Retinal pigment epithelial cell (primary cell): ENCODE measurements around the gene KPNA5.
"Not testable (repeated sequence)": the region's sequence is repeated elsewhere in the genome, so short reads cannot be mapped to it uniquely, and the experiment has no call there.

ENCODE experiments used
- DNase-seq: peaks from one replicate; pipeline ENCODE4 v3.0.0-alpha.2; 2010; ENCODE audit warnings: low read depth
- H3K4me3 ChIP-seq: 2 replicates; pipeline ENCODE4 v1.5.1; 2011; ENCODE audit warnings: mild to moderate bottlenecking, low read length, control low read depth, moderate library complexity
- CTCF ChIP-seq: conservative IDR thresholded peaks from 2 replicates; pipeline ENCODE4 v1.5.1; 2011; ENCODE audit warnings: low read depth, low read length, control low read depth, inconsistent platforms

KPNA5 gene

DNA sequence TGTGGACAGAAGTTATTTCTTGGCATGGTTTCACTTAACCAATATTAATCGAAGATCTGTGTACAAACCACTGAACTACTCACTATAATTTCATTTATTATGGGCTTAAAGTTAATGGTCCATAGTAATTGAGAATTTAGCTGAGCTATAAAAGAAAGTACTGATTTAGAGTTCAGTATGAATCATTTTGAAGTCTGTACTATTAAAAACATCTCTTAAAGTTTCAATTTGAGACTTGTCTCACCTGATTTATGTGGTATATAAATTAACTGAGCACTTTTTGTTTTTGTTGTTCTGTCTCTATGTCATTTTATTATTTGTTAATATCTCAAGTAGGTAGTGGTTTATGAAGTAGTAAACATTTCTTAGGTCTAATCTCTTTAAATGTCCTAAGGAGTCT is 24.9 kb downstream of the KPNA5 start:
- TF ChIP-seq CTCF: no peak
- no peak overlapping the region for H3K4me3 ChIP-seq
- DNase-seq: no peak

GRCh38 chr6:116714296-116714695 is 33.3 kb downstream of the KPNA5 start:
- DNase-seq: no peak
- H3K4me3 ChIP-seq: no peak overlapping the region
- no peak for TF ChIP-seq CTCF

GRCh38 chr6:116714761-116715160 is 33.8 kb downstream of the KPNA5 start:
- H3K4me3 ChIP-seq: no peak overlapping the region
- no peak for TF ChIP-seq CTCF
- DNase-seq: no peak

GRCh38 chr6:116726947-116727346 is 45.9 kb downstream of the KPNA5 start:
- no peak overlapping the region for H3K4me3 ChIP-seq
- TF ChIP-seq CTCF: no peak
- DNase-seq: no peak

DNA sequence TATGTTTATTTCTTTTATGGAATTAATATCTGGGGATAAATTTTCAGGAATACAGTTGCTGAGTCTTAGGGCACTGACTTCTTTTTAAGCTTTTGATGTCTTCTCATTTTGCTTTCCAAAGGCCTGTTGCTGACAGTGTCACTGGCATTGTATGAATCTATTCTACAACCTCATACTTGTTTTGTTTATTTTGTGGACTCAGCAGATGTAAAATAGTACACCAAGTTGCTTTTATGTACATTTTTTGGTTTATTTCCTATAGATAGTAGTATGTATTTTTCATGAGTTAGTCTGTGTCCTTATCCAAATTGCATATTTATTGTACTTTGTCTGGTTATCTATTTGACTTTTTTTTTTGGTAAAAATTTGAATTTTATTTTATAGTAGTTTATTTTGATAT is 49.5 kb downstream of the KPNA5 start:
- H3K4me3 ChIP-seq: no peak overlapping the region
- no peak for TF ChIP-seq CTCF
- DNase-seq: no peak

DNA sequence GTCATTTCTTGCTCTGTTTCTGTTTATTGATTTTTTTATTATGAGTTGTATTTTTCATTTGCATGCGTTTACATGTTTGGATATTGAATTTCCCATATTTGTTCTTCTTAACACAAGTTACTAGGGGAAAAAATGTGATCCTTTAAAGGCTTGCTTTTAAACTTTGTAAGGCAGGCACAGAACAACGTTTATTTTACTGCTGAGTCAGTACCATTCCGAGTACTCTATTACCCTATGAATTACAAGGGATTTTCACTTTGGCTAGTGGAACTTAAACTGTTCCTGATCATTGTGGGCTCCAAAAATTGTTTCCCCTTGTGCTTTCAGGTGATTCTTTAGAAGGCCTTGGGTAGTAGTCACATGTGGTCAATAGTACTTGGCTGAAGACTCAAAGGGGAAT is 56.0 kb downstream of the KPNA5 start:
- no peak for TF ChIP-seq CTCF
- DNase-seq: no peak
- no peak overlapping the region for H3K4me3 ChIP-seq

DNA sequence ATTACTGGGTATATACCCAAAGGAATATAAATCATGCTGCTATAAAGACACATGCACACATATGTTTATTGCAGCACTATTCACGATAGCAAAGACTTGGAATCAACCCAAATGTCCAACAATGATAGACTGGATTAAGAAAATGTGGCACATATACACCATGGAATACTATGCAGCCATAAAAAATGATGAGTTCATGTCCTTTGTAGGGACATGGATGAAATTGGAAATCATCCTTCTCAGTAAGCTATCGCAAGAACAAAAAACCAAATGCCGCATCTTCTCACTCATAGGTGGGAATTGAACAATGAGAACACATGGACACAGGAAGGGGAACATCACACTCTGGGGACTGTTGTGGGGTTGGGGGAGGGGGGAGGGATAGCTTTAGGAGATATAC is 59.5 kb downstream of the KPNA5 start:
- H3K4me3 ChIP-seq, DNase-seq: not testable (repeated sequence)

GRCh38 chr6:116741571-116741970 is 60.6 kb downstream of the KPNA5 start:
- TF ChIP-seq CTCF: no peak
- no peak overlapping the region for H3K4me3 ChIP-seq
- no peak for DNase-seq
